Measurements from ENCODE around the gene ARSG.

DNA sequence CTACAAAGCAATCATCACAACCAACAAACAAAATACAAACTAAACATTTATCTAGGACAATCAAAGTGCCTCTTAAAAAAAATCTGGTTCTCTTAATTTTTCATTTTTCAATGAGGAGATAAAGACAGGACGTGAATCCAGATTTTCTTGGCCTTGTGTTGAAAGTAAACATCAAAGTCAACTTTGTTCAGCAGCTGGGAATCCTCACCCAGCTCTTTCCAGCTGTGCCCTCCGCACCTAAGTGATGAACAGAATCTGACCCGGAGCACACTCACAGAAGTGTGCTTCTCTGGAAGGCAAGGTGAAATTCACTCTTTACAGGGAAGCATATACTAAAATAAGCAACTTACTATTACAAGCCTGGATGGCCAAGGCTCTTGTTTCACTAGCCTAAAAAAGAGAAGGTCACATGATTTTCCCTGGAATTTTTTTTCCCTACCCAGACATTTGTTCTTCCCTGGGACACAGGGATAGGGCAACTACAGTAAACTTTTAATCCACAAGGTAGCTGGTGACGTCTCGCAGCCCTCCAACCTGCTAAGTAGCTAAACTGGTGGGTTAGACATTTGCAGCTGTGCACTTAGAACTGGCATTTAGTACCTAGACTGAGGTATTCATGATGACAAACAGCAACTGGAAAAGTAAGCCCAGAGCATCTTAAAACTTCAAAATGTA, 162.8 kb downstream of the ARSG start:
- TF ChIP-seq CTCF (IDR thresholded peaks at IDR 0.05): no peak
- TF ChIP-seq POLR2AphosphoS5 (IDR thresholded peaks at IDR 0.05): no peak
- no peak for TF ChIP-seq POLR2A (IDR thresholded peaks at IDR 0.05)
